K562 treated with DMSO at 1 percent for 48 hours (cell line): ENCODE results near the gene MEIS2. TPM values are rescaled to one million over a fixed set of nuclear protein-coding genes. Genes with fewer than 3 reads are reported as not detected.

Source experiments
- total RNA-seq: library from RNA; unstranded; fragments of 300-600 nt; gene quantifications from 2 replicates; pipeline ENCODE4 v1.2.3, GENCODE V29; 2022; ENCODE audit warnings: low replicate concordance; ENCODE audit errors: extremely low read depth

The MEIS2 gene
- total RNA-seq, result not detected in 2 replicates

GRCh38 chr15:37100109-37100965, at the start of gene MEIS2:
TSS of gene MEIS2 (minus strand) at chr15:37100549. CDS start at chr15:37099466, 1,083 bp downstream.

